GM23248 (cell line): Measurements from ENCODE around the gene MYH8. TPM values are rescaled to one million over a fixed set of nuclear protein-coding genes. Genes with fewer than 3 reads are reported as not detected.

ENCODE experiments used
- DNase-seq: peaks from one replicate; pipeline ENCODE4 v3.0.0-alpha.2; 2015
- H2AFZ ChIP-seq: fragments of 200-600 bp; sonication (generic); 2 replicates; pipeline ENCODE4 v1.6.1; 2016; ENCODE audit warnings: antibody characterized with exemption
- H3F3A ChIP-seq: fragments of 200-600 bp; sonication (generic); 2 replicates; pipeline ENCODE4 v1.6.1; 2016; ENCODE audit warnings: mild to moderate bottlenecking, antibody characterized with exemption, mixed run types; ENCODE audit not compliant: insufficient read depth
- H3K27ac ChIP-seq: fragments of 200-600 bp; sonication (generic); 2 replicates; pipeline ENCODE4 v1.5.1; 2016; ENCODE audit warnings: mild to moderate bottlenecking
- H3K27me3 ChIP-seq: fragments of 200-600 bp; sonication (generic); replicated peaks from 2 replicates; pipeline ENCODE4 v1.6.1; 2016; ENCODE audit warnings: mild to moderate bottlenecking; ENCODE audit not compliant: insufficient read depth
- H3K36me3 ChIP-seq: fragments of 200-600 bp; sonication (generic); 2 replicates; pipeline ENCODE4 v1.6.1; 2016; ENCODE audit warnings: low read depth, mild to moderate bottlenecking
- H3K4me1 ChIP-seq: fragments of 200-600 bp; sonication (generic); 2 replicates; pipeline ENCODE4 v1.6.1; 2016; ENCODE audit warnings: mild to moderate bottlenecking; ENCODE audit not compliant: insufficient read depth
- H3K4me2 ChIP-seq: fragments of 200-600 bp; sonication (generic); one replicate; pipeline ENCODE4 v1.6.1; 2016; ENCODE audit warnings: mild to moderate bottlenecking; ENCODE audit not compliant: unreplicated experiment
- H3K4me3 ChIP-seq: fragments of 200-600 bp; sonication (generic); 2 replicates; pipeline ENCODE4 v1.5.1; 2016; ENCODE audit warnings: mild to moderate bottlenecking
- H3K79me2 ChIP-seq: fragments of 200-600 bp; sonication (generic); 2 replicates; pipeline ENCODE4 v1.6.1; 2016; ENCODE audit warnings: mild to moderate bottlenecking; ENCODE audit not compliant: insufficient read depth
- H3K9ac ChIP-seq: fragments of 200-600 bp; sonication (generic); 2 replicates; pipeline ENCODE4 v1.6.1; 2016; ENCODE audit warnings: mild to moderate bottlenecking
- H3K9me2 ChIP-seq: fragments of 200-600 bp; sonication (generic); 2 replicates; pipeline ENCODE4 v1.6.1; 2016; ENCODE audit warnings: mixed run types, mild to moderate bottlenecking, moderate library complexity; ENCODE audit not compliant: insufficient read depth
- H3K9me3 ChIP-seq: fragments of 200-600 bp; sonication (generic); one replicate; pipeline ENCODE4 v1.6.1; 2017; ENCODE audit warnings: low read depth
- H4K20me1 ChIP-seq: fragments of 200-600 bp; sonication (generic); 2 replicates; pipeline ENCODE4 v1.6.0; 2016; ENCODE audit not compliant: insufficient read depth
- EZH2 ChIP-seq: fragments of 200-600 bp; sonication (generic); IDR thresholded peaks from 2 replicates; pipeline ENCODE4 v1.6.1; 2018; ENCODE audit warnings: antibody characterized with exemption, mild to moderate bottlenecking; ENCODE audit not compliant: insufficient read depth, poor library complexity, severe bottlenecking
- EZH2phosphoT487 ChIP-seq: fragments of 200-600 bp; sonication (generic); IDR thresholded peaks from 2 replicates; pipeline ENCODE4 v1.6.1; 2018; ENCODE audit warnings: antibody characterized with exemption, moderate library complexity, mild to moderate bottlenecking, low read depth; ENCODE audit not compliant: insufficient read depth
- WGBS, 2 experiments: methylation state at CpG; one replicate each; pipeline ENCODE4 v1.1.6; 2015 to 2017; ENCODE audit warnings: low lambda C conversion rate in 2 of 2, low coverage in 1 of 2; ENCODE audit errors: missing lambda C conversion rate in 2 of 2; 5-methylcytosine and 5-hydroxymethylcytosine counted together
- in situ Hi-C: fragments of 300-500 bp; cut with MboI; formaldehyde crosslinking; loops from 2 replicates; pipeline ENCODE4 v1.15.0; 2020
- polyA plus RNA-seq: library from polyadenylated mRNA; unstranded; fragments of >200 nt; fragmentation: Nextera tagmentation; extraction: Ambion mirVana; gene quantifications from 2 replicates; pipeline ENCODE4 v1.2.1, GENCODE V29; 2016
- total RNA-seq: library from RNA; depleted of rRNA; stranded (reverse); fragments of >200 nt; shearing (Covaris generic); gene quantifications from 2 replicates; pipeline ENCODE4 v1.2.3, GENCODE V29; 2014

The MYH8 gene
- total and polyA plus RNA-seq, 2 experiments from 2014 or later = not detected

DNA sequence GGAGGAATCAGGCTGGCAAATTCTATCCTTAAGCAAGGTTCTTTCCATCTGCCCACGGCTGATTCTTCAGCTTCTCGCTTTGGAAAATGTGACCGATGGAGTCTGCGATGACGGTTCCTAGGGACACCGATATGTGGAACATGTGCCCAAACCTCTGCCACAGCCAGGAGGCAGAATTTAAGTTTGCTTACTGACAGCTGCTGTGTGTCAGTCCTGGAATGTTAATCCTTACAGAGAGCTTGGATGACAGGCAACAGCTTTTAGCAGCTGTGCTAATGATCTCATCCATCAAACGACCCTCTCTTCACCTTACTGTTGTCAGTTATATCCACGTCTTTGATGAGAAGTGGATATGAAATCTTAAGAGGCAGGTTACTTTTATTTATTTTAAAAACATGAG, 37.6 kb downstream of the MYH8 start:
- Histone ChIP-seq H3K27me3 (peaks cover 30% of the 10 kb centered on the region), H4K20me1 (no peaks in the 10 kb centered on the region), H3K27ac (no peak overlapping the region), H3K36me3 (no peaks in the 10 kb centered on the region), H2AFZ (peak overlapping the region; percentile 49; the same call in 1 of the 2 replicates), H3K9me2 (no peaks in the 10 kb centered on the region), H3K4me3 (no peak overlapping the region), H3K9ac (no peak overlapping the region), H3K79me2 (no peaks in the 10 kb centered on the region), H3K4me1 (no peaks in the 10 kb centered on the region), H3K4me2 (no peak overlapping the region), H3F3A (no peaks in the 10 kb centered on the region), H3K9me3 (no peaks in the 10 kb centered on the region)
- TF ChIP-seq EZH2 (no peak), EZH2phosphoT487 (no peak)
- peak; percentile 9 for DNase-seq
- WGBS, 2 experiments = 5 to 6% methylated on average over 8 of the region's 8 CpGs
- in situ Hi-C loops = no loop called here

- no peak for TF ChIP-seq EZH2
- no peak for TF ChIP-seq EZH2phosphoT487
These were observed 40.9 kb downstream of the MYH8 start for GRCh38 chr17:10380631-10381408.

GRCh38 chr17:10372906-10373305, 48.8 kb downstream of the MYH8 start, which contains the start of gene MYH13:
TSS of gene MYH13 (minus strand) at chr17:10373006. CDS start at chr17:10364530, 8,476 bp downstream.
- H4K20me1 ChIP-seq = no peaks in the 10 kb centered on the region
- TF ChIP-seq EZH2phosphoT487 (no peak), EZH2 (no peak)

More at GRCh38 chr17:10380631-10381408, 40.9 kb downstream of the MYH8 start:
- Histone ChIP-seq H3K9me3 (no peaks in the 10 kb centered on the region), H4K20me1 (no peaks in the 10 kb centered on the region), H3K4me1 (no peaks in the 10 kb centered on the region), H3K79me2 (no peaks in the 10 kb centered on the region), H3K27me3 (peaks cover 29% of the 10 kb centered on the region), H3F3A (no peaks in the 10 kb centered on the region), H3K9me2 (no peaks in the 10 kb centered on the region), H3K4me2 (no peak overlapping the region), H3K9ac (no peak overlapping the region), H3K4me3 (no peak overlapping the region), H3K27ac (no peak overlapping the region), H3K36me3 (no peaks in the 10 kb centered on the region), H2AFZ (no peak overlapping the region)
- DNase-seq = peak; percentile 40
- in situ Hi-C loops = no loop called here
- WGBS, 2 experiments = 61 to 66% methylated on average over 3 of the region's 3 CpGs

GRCh38 chr17:10370016-10370608, 51.6 kb downstream of the MYH8 start:
- Histone ChIP-seq H3K36me3 (no peaks in the 10 kb centered on the region), H3K79me2 (no peaks in the 10 kb centered on the region), H3K4me3 (no peak overlapping the region), H3K27ac (no peak overlapping the region), H3K9ac (no peak overlapping the region), H3K9me2 (no peaks in the 10 kb centered on the region), H3K9me3 (no peaks in the 10 kb centered on the region), H3K4me2 (no peak overlapping the region), H3K27me3 (peaks cover 26% of the 10 kb centered on the region; the same call in 1 of the 2 replicates), H3K4me1 (no peaks in the 10 kb centered on the region), H2AFZ (no peak overlapping the region), H3F3A (no peaks in the 10 kb centered on the region), H4K20me1 (no peaks in the 10 kb centered on the region)
- TF ChIP-seq EZH2phosphoT487 (no peak), EZH2 (no peak)
- WGBS, 2 experiments = 72 to 73% methylated on average over 7 of the region's 7 CpGs
- in situ Hi-C loops = no loop called here
- no peak for DNase-seq

More at GRCh38 chr17:10372906-10373305, 48.8 kb downstream of the MYH8 start, which contains the start of gene MYH13:
- Histone ChIP-seq H3K4me3 (no peak within 1 kb of the TSS), H3K9me3 (no peaks in the 10 kb centered on the region), H3F3A (no peaks in the 10 kb centered on the region), H3K4me2 (no peak within 1 kb of the TSS), H2AFZ (no peak within 1 kb of the TSS), H3K9me2 (no peaks in the 10 kb centered on the region), H3K27ac (no peak within 1 kb of the TSS), H3K36me3 (no peaks in the 10 kb centered on the region), H3K79me2 (no peaks in the 10 kb centered on the region), H3K9ac (no peak within 1 kb of the TSS), H3K4me1 (no peaks in the 10 kb centered on the region), H3K27me3 (peaks cover 26% of the 10 kb centered on the region; the same call in 1 of the 2 replicates)
- WGBS, 2 experiments = 54 to 62% methylated on average over 5 of the region's 5 CpGs
- in situ Hi-C loops = no loop called here
- DNase-seq = no peak
